ENCODE data around the gene PLK1. TPM values are rescaled to one million over a fixed set of nuclear protein-coding genes. Genes with fewer than 3 reads are reported as not detected.

PLK1 gene
- total and polyA plus RNA-seq, 2 of the 13 experiments (the other 11 are each of a cell fraction or from before 2014, with no cell fraction given), result 71.5 to 76.3 TPM

DNA sequence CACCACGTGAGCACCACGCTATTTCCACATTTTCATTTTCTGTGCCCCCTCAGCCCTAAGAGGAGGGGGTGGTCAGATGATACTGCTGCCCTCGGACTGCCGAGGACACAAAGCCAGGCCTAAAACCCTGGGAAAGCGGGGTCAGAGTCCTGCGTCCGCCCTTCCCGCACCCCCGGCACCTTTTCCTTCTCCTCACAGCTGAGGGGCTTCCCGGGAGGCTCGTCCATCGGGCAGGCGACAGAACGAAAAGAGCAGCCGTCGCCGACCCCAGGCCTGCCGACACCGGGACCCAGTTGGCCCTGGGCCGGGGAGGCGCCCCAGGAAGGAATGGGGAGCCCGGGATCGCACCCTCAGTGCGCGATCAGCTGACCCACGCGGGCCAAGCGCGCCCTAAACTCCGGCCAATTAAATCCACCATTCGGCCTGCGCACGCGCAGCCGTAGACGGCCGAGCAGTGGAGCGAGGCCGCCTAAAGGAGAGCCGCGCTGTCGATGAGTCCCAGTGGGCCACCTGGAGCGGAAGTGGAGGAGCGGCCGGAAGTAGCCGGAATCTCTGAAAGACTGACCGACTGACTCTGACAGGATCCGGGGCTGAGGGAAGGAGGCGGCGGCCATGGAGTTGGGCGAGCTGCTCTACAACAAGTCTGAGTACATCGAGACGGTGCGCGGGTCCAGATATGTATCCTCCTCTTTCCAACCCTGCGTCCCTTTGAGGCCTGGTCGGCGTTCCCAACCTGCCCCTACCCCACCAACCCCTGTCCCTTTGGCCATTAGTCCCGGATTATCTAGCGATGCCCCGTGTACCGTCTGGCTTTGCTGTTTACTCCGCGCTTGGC lies 37.5 kb upstream of the PLK1 start, which contains the start of the genes DCTN5 and PALB2 (continued):
- no peak for TF ChIP-seq ZNF460 (CRISPR knock-in tag; IDR thresholded peaks at IDR 0.05; ENCODE audit: borderline replicate concordance)
- peak; percentile 85 for TF ChIP-seq ARHGAP35 (CRISPR knock-in tag; IDR thresholded peaks at IDR 0.05; ENCODE audit: borderline replicate concordance)
- TF ChIP-seq ZNF329 (CRISPR knock-in tag; IDR thresholded peaks at IDR 0.05; ENCODE audit: low read depth), result peak; percentile 81
- TF ChIP-seq SOX13 (IDR thresholded peaks at IDR 0.05), result no peak
- peak in 1 of 2 experiments; percentile 67; a peak in 2 of 4 replicates for TF ChIP-seq SOX13 (CRISPR knock-in tag; conservative IDR thresholded peaks at IDR 0.05 in 1 of 2, IDR thresholded peaks at IDR 0.05 in 1 of 2)
- TF ChIP-seq, protein P1, sequence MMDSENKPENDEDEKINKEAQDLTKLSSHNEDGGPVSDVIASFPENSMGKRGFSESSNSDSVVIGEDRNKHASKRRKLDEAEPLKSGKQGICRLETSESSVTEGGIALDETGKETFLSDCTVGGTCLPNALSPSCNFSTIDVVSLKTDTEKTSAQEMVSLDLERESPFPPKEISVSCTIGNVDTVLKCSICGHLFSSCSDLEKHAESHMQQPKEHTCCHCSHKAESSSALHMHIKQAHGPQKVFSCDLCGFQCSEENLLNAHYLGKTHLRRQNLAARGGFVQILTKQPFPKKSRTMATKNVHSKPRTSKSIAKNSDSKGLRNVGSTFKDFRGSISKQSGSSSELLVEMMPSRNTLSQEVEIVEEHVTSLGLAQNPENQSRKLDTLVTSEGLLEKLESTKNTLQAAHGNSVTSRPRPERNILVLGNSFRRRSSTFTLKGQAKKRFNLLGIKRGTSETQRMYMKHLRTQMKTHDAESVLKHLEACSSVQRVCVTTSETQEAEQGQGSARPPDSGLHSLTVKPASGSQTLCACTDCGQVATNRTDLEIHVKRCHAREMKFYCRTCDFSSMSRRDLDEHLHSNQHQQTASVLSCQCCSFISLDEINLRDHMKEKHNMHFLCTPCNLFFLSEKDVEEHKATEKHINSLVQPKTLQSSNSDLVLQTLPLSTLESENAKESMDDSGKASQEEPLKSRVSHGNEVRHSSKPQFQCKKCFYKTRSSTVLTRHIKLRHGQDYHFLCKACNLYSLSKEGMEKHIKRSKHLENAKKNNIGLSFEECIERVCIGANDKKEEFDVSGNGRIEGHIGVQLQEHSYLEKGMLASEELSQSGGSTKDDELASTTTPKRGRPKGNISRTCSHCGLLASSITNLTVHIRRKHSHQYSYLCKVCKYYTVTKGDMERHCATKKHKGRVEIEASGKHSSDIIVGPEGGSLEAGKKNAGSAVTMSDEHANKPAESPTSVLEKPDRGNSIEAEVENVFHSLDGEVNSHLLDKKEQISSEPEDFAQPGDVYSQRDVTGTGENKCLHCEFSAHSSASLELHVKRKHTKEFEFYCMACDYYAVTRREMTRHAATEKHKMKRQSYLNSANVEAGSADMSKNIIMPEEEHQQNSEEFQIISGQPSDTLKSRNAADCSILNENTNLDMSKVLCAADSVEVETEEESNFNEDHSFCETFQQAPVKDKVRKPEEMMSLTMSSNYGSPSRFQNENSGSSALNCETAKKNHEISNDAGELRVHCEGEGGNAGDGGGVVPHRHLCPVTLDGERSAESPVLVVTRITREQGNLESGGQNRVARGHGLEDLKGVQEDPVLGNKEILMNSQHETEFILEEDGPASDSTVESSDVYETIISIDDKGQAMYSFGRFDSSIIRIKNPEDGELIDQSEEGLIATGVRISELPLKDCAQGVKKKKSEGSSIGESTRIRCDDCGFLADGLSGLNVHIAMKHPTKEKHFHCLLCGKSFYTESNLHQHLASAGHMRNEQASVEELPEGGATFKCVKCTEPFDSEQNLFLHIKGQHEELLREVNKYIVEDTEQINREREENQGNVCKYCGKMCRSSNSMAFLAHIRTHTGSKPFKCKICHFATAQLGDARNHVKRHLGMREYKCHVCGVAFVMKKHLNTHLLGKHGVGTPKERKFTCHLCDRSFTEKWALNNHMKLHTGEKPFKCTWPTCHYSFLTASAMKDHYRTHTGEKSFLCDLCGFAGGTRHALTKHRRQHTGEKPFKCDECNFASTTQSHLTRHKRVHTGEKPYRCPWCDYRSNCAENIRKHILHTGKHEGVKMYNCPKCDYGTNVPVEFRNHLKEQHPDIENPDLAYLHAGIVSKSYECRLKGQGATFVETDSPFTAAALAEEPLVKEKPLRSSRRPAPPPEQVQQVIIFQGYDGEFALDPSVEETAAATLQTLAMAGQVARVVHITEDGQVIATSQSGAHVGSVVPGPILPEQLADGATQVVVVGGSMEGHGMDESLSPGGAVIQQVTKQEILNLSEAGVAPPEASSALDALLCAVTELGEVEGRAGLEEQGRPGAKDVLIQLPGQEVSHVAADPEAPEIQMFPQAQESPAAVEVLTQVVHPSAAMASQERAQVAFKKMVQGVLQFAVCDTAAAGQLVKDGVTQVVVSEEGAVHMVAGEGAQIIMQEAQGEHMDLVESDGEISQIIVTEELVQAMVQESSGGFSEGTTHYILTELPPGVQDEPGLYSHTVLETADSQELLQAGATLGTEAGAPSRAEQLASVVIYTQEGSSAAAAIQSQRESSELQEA (CRISPR knock-in tag; IDR thresholded peaks at IDR 0.05; ENCODE audit: not compliant biosample characterization), result peak; percentile 94
- TF ChIP-seq ZBTB46 (CRISPR knock-in tag; IDR thresholded peaks at IDR 0.05; ENCODE audit: borderline replicate concordance), result peak; percentile 98
- no peak for TF ChIP-seq ADNP (CRISPR knock-in tag; IDR thresholded peaks at IDR 0.05)
- no peak for TF ChIP-seq PRPF4 (IDR thresholded peaks at IDR 0.05; ENCODE audit: low read depth, low read length, poor library complexity, severe bottlenecking)
- TF ChIP-seq, protein P2, sequence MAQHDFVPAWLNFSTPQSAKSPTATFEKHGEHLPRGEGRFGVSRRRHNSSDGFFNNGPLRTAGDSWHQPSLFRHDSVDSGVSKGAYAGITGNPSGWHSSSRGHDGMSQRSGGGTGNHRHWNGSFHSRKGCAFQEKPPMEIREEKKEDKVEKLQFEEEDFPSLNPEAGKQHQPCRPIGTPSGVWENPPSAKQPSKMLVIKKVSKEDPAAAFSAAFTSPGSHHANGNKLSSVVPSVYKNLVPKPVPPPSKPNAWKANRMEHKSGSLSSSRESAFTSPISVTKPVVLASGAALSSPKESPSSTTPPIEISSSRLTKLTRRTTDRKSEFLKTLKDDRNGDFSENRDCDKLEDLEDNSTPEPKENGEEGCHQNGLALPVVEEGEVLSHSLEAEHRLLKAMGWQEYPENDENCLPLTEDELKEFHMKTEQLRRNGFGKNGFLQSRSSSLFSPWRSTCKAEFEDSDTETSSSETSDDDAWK (CRISPR knock-in tag; IDR thresholded peaks at IDR 0.05), result no peak
- TF ChIP-seq, protein P3, sequence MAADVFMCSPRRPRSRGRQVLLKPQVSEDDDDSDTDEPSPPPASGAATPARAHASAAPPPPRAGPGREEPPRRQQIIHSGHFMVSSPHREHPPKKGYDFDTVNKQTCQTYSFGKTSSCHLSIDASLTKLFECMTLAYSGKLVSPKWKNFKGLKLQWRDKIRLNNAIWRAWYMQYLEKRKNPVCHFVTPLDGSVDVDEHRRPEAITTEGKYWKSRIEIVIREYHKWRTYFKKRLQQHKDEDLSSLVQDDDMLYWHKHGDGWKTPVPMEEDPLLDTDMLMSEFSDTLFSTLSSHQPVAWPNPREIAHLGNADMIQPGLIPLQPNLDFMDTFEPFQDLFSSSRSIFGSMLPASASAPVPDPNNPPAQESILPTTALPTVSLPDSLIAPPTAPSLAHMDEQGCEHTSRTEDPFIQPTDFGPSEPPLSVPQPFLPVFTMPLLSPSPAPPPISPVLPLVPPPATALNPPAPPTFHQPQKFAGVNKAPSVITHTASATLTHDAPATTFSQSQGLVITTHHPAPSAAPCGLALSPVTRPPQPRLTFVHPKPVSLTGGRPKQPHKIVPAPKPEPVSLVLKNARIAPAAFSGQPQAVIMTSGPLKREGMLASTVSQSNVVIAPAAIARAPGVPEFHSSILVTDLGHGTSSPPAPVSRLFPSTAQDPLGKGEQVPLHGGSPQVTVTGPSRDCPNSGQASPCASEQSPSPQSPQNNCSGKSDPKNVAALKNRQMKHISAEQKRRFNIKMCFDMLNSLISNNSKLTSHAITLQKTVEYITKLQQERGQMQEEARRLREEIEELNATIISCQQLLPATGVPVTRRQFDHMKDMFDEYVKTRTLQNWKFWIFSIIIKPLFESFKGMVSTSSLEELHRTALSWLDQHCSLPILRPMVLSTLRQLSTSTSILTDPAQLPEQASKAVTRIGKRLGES (CRISPR knock-in tag; IDR thresholded peaks at IDR 0.05; ENCODE audit: borderline replicate concordance), result peak; percentile 94; the same call in 1 of the 2 replicates
- TF ChIP-seq NR0B2 (CRISPR knock-in tag; IDR thresholded peaks at IDR 0.05), result peak; percentile 98

All from HepG2 (cell line).